HepG2 (cell line): Measurements from ENCODE around the gene UNC13D. TPM values are rescaled to one million over a fixed set of nuclear protein-coding genes. Genes with fewer than 3 reads are reported as not detected.
A peak's percentile ranks its signal among the peaks of the same experiment; 100 is the strongest.

ENCODE experiments used
- ARHGAP35 ChIP-seq: sonication (generic); formaldehyde crosslinking; IDR thresholded peaks from 2 replicates; pipeline ENCODE4 v1.9.0; 2022; ENCODE audit warnings: mild to moderate bottlenecking, inconsistent platforms, moderate library complexity, missing genetic modification reagents, borderline replicate concordance
- ERF ChIP-seq: IDR thresholded peaks from 2 replicates; pipeline ENCODE4 v1.6.1; 2018; ENCODE audit warnings: missing biosample characterization, missing genetic modification reagents
- FOXK2 ChIP-seq: fragments of 450-650 bp; IDR thresholded peaks from 2 replicates; pipeline ENCODE4 v1.6.1; 2016
- FOXP1 ChIP-seq, 2 experiments: fragments of 450-650 bp in 1 of 2; IDR thresholded peaks; 2 replicates each; pipeline ENCODE4 v1.6.1; 2017 to 2018; ENCODE audit warnings: antibody characterized with exemption in 1 of 2
- MAFK ChIP-seq, 2 experiments: IDR thresholded peaks in 1 of 2; conservative IDR thresholded peaks in 1 of 2; 2 replicates each; pipeline ENCODE4 v1.6.1; 2011; ENCODE audit warnings: improper control_type of control experiment in 2 of 2, low read length in 2 of 2
- MAZ ChIP-seq, 2 experiments: sonication (generic) in 1 of 2; formaldehyde crosslinking in 1 of 2; IDR thresholded peaks; 2 replicates each; pipeline versions ENCODE4 v1.5.0 to v1.6.1; 2012 to 2020; ENCODE audit warnings: low read depth in 2 of 2, mild to moderate bottlenecking in 2 of 2, borderline replicate concordance in 1 of 2, improper control_type of control experiment in 1 of 2, low read length in 1 of 2, missing genetic modification reagents in 1 of 2, moderate library complexity in 1 of 2
- MXD4 ChIP-seq: IDR thresholded peaks from 2 replicates; pipeline ENCODE4 v1.6.1; 2016; ENCODE audit warnings: mild to moderate bottlenecking, missing biosample characterization, missing genetic modification reagents
- MYNN ChIP-seq: sonication (generic); formaldehyde crosslinking; IDR thresholded peaks from 2 replicates; pipeline ENCODE4 v1.4.0; 2020; ENCODE audit warnings: mild to moderate bottlenecking, low read depth, missing genetic modification reagents
- NCOA1 ChIP-seq: sonication (generic); formaldehyde crosslinking; IDR thresholded peaks from 2 replicates; pipeline ENCODE4 v1.9.0; 2021; ENCODE audit warnings: missing genetic modification reagents
- NFE2 ChIP-seq: sonication (generic); formaldehyde crosslinking; IDR thresholded peaks from 2 replicates; pipeline ENCODE4 v1.4.0; 2020; ENCODE audit warnings: missing genetic modification reagents
- POLR2AphosphoS5 ChIP-seq: IDR thresholded peaks from 2 replicates; pipeline ENCODE4 v1.6.1; 2012; ENCODE audit warnings: low read depth, low read length
- ZNF124 ChIP-seq: sonication (generic); formaldehyde crosslinking; IDR thresholded peaks from 2 replicates; pipeline ENCODE4 v1.4.0; 2020; ENCODE audit warnings: missing genetic modification reagents
- ZNF441 ChIP-seq: sonication (generic); formaldehyde crosslinking; IDR thresholded peaks from 2 replicates; pipeline ENCODE4 v1.7.0; 2021; ENCODE audit warnings: missing genetic modification reagents, borderline replicate concordance
- polyA plus RNA-seq, 8 experiments: library from polyadenylated mRNA; depleted of rRNA in 3 of 8; stranded (reverse) in 7 of 8; unstranded in 1 of 8; fragments of >200 nt; fragmentation: Illumina TruSeq in 4 of 8; extraction: Trizol in 4 of 8; gene quantifications; 2 replicates each; pipeline versions ENCODE4 v1.2.1 to v1.2.3, GENCODE V29; 2011 to 2016; ENCODE audit warnings: low read depth in 4 of 8, missing spikeins in 1 of 8, mixed read lengths in 1 of 8; ENCODE audit not compliant: insufficient read depth in 1 of 8
- total RNA-seq, 5 experiments: library from RNA; depleted of rRNA; stranded (reverse); fragments of >200 nt; fragmentation: Illumina TruSeq; extraction: Trizol; gene quantifications; 2 replicates each; pipeline ENCODE4 v1.2.3, GENCODE V29; 2016; ENCODE audit warnings: low read depth in 1 of 5
- TF ChIP-seq, protein P1 (sequence below): sonication (generic); formaldehyde crosslinking; IDR thresholded peaks from 2 replicates; pipeline ENCODE4 v1.5.1; 2020; ENCODE audit warnings: mild to moderate bottlenecking, missing genetic modification reagents, borderline replicate concordance
- TF ChIP-seq, protein P2 (sequence below): sonication (generic); formaldehyde crosslinking; IDR thresholded peaks from 2 replicates; pipeline ENCODE4 v1.9.0; 2021; ENCODE audit warnings: missing genetic modification reagents, mild to moderate bottlenecking, borderline replicate concordance
- TF ChIP-seq, protein P3 (sequence below): sonication (generic); formaldehyde crosslinking; IDR thresholded peaks from 2 replicates; pipeline ENCODE4 v1.8.0; 2022; ENCODE audit warnings: mild to moderate bottlenecking, missing genetic modification reagents; ENCODE audit not compliant: insufficient replicate concordance
- TF ChIP-seq, protein P4 (sequence below): sonication (generic); formaldehyde crosslinking; IDR thresholded peaks from 2 replicates; pipeline ENCODE4 v1.4.0; 2020; ENCODE audit warnings: missing genetic modification reagents
- TF ChIP-seq, protein P5 (sequence below): sonication (generic); formaldehyde crosslinking; IDR thresholded peaks from 2 replicates; pipeline ENCODE4 v1.8.0; 2022; ENCODE audit warnings: missing genetic modification reagents, mild to moderate bottlenecking, borderline replicate concordance

UNC13D gene
- total and polyA plus RNA-seq, 2 of the 13 experiments (the other 11 are each of a cell fraction or from before 2014, with no cell fraction given), result 29.7 to 42.7 TPM

DNA sequence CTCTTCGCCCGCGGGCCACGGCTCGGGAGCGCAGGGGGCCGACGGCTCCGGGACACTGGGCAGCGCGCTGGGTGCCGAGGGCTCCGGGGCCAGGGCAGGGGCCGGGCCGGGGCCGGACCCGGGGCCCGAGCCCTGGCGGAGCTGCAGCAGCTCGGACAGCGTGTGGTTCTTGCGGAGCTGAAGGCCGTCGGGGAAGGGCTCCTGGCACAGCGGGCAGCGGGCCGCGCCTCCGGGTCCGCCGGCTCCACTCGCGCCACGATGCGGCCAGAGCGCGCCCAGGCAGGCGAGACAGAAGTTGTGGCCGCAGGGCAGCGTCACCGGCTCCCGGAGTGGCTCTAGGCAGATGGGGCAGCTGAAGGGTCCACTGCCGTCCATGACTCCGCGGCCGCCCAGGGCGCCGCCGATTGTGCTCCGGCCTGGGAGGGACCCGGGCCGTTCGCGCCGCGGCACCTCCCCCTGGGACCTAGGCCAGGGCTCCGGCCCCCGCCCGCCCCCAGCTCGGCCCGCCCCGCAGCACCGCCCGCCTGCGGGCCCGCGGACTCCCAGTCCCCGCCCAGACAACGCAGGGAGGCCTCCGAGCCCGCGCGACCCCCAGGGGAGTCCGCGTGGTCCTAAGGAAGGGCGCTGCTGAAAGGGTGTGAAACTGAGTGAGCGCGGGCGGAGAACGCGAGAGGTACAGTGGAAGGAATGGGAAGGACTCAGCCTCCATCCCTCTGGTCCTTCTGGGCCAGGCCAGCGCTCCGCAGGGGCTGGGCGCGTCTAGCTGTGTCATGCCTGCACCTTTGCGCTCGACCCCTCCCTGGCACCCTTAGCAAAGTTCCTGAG lies 34.2 kb upstream of the UNC13D start, which contains the start of gene TRIM47 (continued):
- peak in 1 of 2 experiments; percentile 72; a peak in 3 of 4 replicates for TF ChIP-seq MAFK (conservative IDR thresholded peaks at IDR 0.05 in 1 of 2, IDR thresholded peaks at IDR 0.05 in 1 of 2; ENCODE audit: low read length in 2 of 2)
- no peak for TF ChIP-seq FOXP1 (IDR thresholded peaks at IDR 0.05)
- TF ChIP-seq FOXP1 (CRISPR knock-in tag; IDR thresholded peaks at IDR 0.05), result no peak
- peak; percentile 80 for TF ChIP-seq POLR2AphosphoS5
- TF ChIP-seq ZNF124 (CRISPR knock-in tag), result peak; percentile 80
- TF ChIP-seq ZNF441, result no peak
- TF ChIP-seq, protein P1, sequence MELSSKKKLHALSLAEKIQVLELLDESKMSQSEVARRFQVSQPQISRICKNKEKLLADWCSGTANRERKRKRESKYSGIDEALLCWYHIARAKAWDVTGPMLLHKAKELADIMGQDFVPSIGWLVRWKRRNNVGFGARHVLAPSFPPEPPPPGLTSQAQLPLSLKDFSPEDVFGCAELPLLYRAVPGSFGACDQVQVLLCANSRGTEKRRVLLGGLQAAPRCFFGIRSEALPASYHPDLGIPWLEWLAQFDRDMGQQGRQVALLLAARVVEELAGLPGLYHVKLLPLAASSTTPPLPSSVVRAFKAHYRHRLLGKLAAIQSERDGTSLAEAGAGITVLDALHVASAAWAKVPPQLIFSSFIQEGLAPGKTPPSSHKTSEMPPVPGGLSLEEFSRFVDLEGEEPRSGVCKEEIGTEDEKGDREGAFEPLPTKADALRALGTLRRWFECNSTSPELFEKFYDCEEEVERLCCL (CRISPR knock-in tag), result peak; percentile 78; the same call in 1 of the 2 replicates
- peak; percentile 81 for TF ChIP-seq ERF (CRISPR knock-in tag)
- TF ChIP-seq ARHGAP35, result no peak
- TF ChIP-seq MYNN (CRISPR knock-in tag), result 0 out of 2 replicates have a peak, but pooled peaks have one; percentile 24
- TF ChIP-seq, protein P2, sequence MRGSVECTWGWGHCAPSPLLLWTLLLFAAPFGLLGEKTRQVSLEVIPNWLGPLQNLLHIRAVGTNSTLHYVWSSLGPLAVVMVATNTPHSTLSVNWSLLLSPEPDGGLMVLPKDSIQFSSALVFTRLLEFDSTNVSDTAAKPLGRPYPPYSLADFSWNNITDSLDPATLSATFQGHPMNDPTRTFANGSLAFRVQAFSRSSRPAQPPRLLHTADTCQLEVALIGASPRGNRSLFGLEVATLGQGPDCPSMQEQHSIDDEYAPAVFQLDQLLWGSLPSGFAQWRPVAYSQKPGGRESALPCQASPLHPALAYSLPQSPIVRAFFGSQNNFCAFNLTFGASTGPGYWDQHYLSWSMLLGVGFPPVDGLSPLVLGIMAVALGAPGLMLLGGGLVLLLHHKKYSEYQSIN (CRISPR knock-in tag), result no peak
- TF ChIP-seq, protein P3, sequence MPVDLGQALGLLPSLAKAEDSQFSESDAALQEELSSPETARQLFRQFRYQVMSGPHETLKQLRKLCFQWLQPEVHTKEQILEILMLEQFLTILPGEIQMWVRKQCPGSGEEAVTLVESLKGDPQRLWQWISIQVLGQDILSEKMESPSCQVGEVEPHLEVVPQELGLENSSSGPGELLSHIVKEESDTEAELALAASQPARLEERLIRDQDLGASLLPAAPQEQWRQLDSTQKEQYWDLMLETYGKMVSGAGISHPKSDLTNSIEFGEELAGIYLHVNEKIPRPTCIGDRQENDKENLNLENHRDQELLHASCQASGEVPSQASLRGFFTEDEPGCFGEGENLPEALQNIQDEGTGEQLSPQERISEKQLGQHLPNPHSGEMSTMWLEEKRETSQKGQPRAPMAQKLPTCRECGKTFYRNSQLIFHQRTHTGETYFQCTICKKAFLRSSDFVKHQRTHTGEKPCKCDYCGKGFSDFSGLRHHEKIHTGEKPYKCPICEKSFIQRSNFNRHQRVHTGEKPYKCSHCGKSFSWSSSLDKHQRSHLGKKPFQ (CRISPR knock-in tag), result no peak
- TF ChIP-seq, protein P4, sequence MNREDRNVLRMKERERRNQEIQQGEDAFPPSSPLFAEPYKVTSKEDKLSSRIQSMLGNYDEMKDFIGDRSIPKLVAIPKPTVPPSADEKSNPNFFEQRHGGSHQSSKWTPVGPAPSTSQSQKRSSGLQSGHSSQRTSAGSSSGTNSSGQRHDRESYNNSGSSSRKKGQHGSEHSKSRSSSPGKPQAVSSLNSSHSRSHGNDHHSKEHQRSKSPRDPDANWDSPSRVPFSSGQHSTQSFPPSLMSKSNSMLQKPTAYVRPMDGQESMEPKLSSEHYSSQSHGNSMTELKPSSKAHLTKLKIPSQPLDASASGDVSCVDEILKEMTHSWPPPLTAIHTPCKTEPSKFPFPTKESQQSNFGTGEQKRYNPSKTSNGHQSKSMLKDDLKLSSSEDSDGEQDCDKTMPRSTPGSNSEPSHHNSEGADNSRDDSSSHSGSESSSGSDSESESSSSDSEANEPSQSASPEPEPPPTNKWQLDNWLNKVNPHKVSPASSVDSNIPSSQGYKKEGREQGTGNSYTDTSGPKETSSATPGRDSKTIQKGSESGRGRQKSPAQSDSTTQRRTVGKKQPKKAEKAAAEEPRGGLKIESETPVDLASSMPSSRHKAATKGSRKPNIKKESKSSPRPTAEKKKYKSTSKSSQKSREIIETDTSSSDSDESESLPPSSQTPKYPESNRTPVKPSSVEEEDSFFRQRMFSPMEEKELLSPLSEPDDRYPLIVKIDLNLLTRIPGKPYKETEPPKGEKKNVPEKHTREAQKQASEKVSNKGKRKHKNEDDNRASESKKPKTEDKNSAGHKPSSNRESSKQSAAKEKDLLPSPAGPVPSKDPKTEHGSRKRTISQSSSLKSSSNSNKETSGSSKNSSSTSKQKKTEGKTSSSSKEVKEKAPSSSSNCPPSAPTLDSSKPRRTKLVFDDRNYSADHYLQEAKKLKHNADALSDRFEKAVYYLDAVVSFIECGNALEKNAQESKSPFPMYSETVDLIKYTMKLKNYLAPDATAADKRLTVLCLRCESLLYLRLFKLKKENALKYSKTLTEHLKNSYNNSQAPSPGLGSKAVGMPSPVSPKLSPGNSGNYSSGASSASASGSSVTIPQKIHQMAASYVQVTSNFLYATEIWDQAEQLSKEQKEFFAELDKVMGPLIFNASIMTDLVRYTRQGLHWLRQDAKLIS (CRISPR knock-in tag), result peak; percentile 29; the same call in 1 of the 2 replicates
- TF ChIP-seq FOXK2, result no peak
- TF ChIP-seq NFE2 (CRISPR knock-in tag), result peak; percentile 42; the same call in 1 of the 2 replicates
- TF ChIP-seq MAZ (IDR thresholded peaks at IDR 0.05; ENCODE audit: borderline replicate concordance, low read depth, low read length), result peak; percentile 58; the same call in 1 of the 2 replicates
- no peak; the same call in 1 of the 2 replicates for TF ChIP-seq MAZ (CRISPR knock-in tag; IDR thresholded peaks at IDR 0.05; ENCODE audit: low read depth)
- peak; percentile 20; the same call in 1 of the 2 replicates for TF ChIP-seq MXD4
- TF ChIP-seq, protein P5, sequence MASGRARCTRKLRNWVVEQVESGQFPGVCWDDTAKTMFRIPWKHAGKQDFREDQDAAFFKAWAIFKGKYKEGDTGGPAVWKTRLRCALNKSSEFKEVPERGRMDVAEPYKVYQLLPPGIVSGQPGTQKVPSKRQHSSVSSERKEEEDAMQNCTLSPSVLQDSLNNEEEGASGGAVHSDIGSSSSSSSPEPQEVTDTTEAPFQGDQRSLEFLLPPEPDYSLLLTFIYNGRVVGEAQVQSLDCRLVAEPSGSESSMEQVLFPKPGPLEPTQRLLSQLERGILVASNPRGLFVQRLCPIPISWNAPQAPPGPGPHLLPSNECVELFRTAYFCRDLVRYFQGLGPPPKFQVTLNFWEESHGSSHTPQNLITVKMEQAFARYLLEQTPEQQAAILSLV (CRISPR knock-in tag), result peak; percentile 60; the same call in 1 of the 2 replicates
- TF ChIP-seq NCOA1, result peak; percentile 43; the same call in 1 of the 2 replicates
